HepG2 (cell line): ENCODE results near the gene MED12L.

ENCODE experiments used
- SETDB1 ChIP-seq: sonication (generic); formaldehyde crosslinking; IDR thresholded peaks from 2 replicates; pipeline ENCODE4 v1.5.1; 2020; ENCODE audit warnings: missing genetic modification reagents, mild to moderate bottlenecking, borderline replicate concordance
- TAF1 ChIP-seq: sonication (generic); formaldehyde crosslinking; IDR thresholded peaks from 2 replicates; pipeline ENCODE4 v1.4.0; 2020; ENCODE audit warnings: missing genetic modification reagents

- TF ChIP-seq TAF1 (no peak), SETDB1 (no peak)
Measured at GRCh38 chr3:151268267-151269235, 183.1 kb downstream of the MED12L start.
